Activated CD4-positive, alpha-beta T cell treated with anti-CD3 and anti-CD28 coated beads for 24 hours (primary cell): ENCODE results near the gene CD164.

Experiments used
- DNase-seq, 2 donors: peaks; one replicate each; pipeline ENCODE4 v3.0.0-alpha.2; 2020; ENCODE audit warnings: low read depth in 2 of 2

CD164 gene

GRCh38 chr6:109381747-109382575 is at the start of gene CD164:
TSS of gene CD164 (minus strand) at chr6:109382467. CDS start at chr6:109382378, 89 bp downstream.
- peak; percentile 85 to 92 for DNase-seq

DNA sequence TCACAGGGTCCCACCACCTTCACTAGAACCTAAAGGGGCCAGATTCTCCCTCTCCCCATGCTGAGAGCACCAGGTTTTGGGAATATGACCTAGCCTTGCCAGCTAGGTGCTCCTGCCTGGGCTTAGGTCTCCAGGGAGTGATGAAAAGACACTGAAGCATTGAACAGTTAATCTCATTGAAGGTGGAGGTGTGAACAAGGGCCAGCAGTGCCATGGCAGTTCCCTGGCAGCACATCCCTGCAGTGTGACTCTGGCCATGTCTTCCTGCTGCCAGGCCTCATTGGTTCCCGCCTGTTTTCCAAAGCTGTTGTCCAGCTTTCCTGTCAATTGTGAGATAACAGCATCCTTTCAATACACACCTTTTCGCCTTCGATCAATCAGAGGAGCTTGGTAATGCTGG is 47.2 kb upstream of the CD164 start:
- DNase-seq: no peak

GRCh38 chr6:109428889-109429477 is 46.7 kb upstream of the CD164 start:
- no peak for DNase-seq

DNA sequence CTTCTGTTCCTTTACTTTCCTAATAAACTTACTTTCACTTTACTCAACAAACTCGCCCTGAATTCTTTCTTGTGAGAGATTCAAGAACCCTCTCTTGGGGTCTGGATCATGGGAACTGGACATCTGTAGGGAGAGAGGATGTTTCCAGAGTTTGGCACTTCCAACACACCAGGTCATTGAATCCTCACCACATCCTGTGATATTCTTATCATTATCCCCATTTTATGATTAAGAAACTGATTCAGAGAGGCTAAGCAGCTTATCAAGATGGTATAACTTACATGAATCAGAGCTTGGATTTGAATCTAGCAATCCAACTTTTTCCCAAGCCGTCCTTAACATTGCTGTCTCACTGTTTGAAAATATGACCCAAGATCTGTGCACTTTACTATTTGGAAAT is 42.7 kb upstream of the CD164 start:
- DNase-seq: no peak

DNA sequence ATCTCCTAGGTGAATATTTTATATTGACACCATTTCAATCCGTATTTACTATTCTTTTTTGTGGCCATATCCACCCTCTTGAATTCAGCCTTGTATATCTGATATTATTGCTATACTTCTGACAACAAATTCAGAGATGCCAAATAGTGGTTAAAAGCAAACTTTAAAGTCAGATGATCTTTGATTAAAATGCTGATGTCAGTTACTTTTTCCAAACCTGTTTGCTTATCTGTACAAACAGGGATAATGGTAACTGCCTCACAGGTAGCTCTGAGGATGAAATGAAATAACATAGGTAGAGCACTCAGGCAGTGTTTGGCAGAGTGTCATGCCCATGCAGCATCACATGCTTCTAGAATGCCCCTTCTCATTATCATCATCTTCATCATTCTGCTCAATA is 38.9 kb upstream of the CD164 start:
- DNase-seq: no peak

GRCh38 chr6:109420751-109421150 is 38.5 kb upstream of the CD164 start:
- DNase-seq: no peak

- DNase-seq: no peak
These were observed 35.4 kb upstream of the CD164 start for GRCh38 chr6:109417646-109418045.

DNA sequence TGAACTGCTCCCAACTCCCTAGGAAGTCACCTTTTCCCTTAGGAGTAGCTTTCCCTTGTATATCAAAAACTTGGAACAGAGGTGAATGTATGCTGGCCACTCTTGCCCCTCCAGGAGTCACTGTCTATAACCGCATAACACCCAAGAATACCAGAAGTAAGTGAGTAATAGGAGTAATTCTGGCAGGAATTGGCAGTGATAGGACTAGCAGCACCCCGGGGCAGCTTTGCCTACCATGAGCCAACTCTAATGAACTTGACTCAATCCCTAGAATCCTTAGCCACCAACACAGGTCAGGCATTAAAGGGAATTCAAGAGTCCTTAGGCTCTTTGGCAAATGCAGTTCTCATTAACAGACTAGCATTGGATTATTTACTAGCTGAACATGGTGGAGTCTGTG is 28.8 kb upstream of the CD164 start:
- DNase-seq: no peak

DNA sequence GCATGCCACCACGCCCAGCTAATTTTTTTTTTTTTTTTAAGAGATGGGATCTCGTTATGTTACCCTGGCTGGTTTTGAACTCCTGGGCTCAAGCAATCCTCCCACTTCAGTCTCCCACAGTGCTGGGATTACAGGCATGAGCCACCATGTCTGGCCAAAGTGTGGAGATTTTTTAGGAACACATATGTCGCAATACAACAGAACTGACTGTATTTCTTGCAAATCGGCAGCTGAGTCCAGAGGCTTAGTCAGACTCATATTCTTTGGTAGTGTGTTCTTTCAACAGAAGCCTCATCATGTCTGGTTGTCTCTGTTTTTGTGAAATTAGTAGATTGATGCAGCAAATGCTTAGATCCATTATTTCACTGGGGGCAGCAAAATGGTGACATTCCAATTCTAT is 23.9 kb upstream of the CD164 start:
- no peak for DNase-seq

- no peak for DNase-seq
These were observed 14.8 kb upstream of the CD164 start for GRCh38 chr6:109397020-109397419.

DNA sequence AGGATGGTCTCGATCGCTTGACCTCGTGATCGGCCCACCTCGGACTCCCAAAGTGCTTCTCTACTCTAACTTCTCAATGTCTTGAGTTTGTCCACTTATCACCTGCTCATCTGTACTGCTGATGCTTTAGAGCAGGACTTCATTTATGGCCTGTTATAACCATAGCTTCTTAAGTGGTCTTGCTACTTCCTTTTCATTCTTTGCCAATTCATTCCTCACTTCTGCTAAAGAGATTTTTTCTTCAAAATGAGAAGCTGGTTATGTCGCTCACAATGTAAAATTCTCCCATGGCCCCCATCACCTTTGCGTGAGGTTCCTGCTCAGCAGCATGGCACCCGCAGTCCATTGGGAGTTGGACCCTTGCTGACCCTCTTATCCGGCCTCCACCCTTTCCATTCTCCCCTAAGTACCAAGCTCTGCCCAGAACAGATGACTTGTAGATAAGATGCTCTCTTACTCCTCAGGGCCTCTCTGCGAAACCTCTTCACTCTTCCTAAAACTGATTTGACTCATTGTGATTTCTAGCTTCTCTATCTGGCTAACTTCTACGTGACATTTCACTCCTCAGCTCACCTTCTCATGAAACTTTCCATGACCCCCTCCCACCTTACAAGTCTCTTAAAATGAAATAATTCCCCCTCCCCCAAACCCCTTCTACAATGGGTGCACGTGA is 13.9 kb upstream of the CD164 start:
- DNase-seq: no peak

DNA sequence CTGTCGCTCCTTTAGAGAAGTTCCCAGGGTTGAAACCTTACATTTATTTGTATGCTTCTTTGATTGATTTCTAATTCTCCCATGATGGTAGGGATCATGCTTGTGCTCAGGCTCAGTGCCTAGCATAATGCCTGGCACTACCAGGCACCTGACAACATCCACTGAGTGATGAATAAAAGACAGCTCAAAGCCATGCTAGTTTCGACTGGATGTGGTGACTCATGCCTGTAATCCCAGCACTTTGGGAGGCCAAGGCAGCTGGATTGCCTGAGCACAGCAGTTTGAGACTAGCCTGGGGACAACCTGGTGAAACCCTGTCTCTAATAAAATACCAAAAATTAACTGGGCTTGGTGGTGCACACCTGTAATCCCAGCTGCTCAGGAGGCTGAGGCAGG is 11.6 kb upstream of the CD164 start:
- DNase-seq: no peak

DNA sequence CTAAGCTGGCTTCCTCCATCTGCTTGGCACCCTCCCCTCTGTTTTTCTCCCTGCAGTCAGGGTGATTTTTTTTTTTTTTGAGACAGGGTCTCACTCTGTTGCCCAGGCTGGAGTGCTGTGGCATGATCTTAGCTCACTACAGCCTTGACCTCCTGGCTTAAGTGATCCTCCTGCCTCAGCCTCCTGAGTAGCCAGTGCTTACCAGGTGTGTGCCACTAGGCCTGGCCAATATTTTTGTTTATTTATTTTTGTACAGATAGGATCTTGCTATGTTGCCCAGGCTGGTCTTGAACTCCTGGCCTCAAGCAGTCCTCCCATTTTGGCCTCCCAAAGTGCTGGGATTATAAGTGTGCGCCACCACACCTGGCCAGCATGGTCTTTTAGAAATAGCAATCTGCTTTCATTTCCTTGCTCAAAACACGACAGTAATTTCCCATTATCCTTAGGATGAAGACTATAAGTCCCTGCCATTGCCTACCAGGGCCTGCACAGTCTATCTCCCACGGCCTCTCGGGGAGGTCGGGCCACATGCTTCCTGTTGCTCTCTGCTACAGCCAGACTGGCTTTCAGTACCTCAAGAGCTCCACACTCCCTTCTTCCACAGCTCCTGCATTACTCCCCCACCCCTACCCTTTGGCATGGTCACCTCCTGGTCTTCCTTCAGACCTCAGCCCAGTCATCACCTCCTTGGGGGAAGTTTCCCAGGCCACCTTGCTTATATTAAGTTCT is 11.1 kb upstream of the CD164 start:
- DNase-seq: no peak

GRCh38 chr6:109389650-109390274 is 7.5 kb upstream of the CD164 start:
- no peak for DNase-seq

- DNase-seq: no peak
These were observed 6.0 kb upstream of the CD164 start for GRCh38 chr6:109388265-109388664.

GRCh38 chr6:109383438-109383940 is 1.2 kb upstream of the CD164 start:
- no peak for DNase-seq

- peak; percentile 79 to 83 for DNase-seq
These were observed 540 bp upstream of the CD164 start for GRCh38 chr6:109382576-109383437.

DNA sequence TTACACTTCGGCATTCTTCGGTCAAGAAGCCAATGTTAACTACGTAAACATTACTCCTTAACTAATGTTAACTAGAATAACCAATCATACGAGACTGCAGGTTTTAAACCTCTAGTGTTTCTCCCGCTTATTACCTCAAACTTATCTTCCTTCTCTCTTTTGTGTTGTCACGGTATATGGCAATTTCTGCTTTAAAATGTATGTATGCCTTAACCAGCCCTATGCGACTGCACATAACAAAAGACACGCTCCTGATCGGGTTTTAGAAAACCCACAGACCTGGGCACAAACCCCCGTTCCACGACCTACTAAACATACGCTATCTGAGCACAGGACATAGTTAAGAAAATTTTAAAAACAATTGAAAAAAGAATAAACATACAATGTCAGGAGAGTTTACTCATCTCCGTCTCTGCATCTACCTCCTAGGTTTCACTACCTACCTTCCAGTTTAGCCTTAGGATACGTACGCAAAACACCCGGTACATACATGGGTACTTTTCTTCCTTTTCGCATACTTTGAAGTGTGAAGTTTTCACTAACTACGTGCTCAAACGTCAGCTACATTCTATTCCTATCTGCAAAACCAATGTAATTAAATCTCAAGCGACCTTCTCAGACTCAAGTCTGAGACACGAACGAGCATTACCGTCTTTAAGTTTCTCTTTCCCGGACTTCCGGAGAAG is 1.1 kb downstream of the CD164 start:
- DNase-seq: no peak

DNA sequence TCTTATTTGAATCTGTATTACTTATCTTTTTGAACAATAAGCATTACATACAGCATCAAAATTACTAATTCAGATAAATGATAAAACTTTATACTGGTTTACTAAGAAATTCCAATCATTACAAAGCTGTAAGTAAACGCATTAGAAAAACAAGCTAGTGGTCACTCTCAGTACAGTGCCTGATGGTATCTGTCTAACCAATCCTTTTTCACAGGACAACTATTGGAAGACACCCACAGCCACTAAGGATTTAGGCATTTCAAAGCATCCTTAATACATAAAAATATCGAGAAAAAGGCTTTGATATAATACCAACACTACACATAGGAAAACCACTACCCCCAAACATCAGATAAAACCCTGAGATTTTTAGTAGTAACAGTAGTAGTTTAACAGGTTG is 2.6 kb downstream of the CD164 start:
- DNase-seq: no peak

DNA sequence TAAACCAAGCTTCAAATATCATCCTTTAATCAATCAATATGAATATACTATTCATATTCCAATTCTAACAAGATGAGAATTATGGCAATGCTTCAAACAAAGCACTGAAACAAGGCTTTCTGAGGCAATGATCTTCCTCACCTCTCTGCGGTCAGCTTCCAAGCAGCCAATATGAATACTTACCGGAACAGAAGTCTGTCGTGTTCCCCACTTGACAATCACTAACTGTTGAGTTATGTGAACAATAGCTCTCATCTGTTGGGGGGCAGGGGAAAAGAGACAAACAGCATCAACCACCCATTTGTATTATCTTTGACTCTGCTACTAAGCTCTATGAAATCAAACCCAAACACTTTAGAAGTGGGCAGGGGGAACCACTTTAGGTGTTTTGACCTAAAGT is 4.5 kb downstream of the CD164 start:
- DNase-seq: no peak
